A673 (cell line): ENCODE data around the gene ARHGAP26.
"Not testable (repeated sequence)": the region's sequence is repeated elsewhere in the genome, so short reads cannot be mapped to it uniquely, and the experiment has no call there.

Experiments used
- CTCF ChIP-seq: fragments of 300-800, 200-600 bp; sonication (generic); conservative IDR thresholded peaks from 2 replicates; pipeline ENCODE4 v1.5.1; 2017; ENCODE audit warnings: low read depth, mild to moderate bottlenecking, antibody characterized with exemption, low read length, moderate library complexity, mixed read lengths
- EZH2 ChIP-seq: fragments of 200-600 bp; sonication (generic); IDR thresholded peaks from 2 replicates; pipeline ENCODE4 v1.6.1; 2017; ENCODE audit warnings: borderline replicate concordance, low read depth, mild to moderate bottlenecking, mixed read lengths, antibody characterized with exemption, low read length; ENCODE audit not compliant: poor library complexity, severe bottlenecking

- not testable (repeated sequence) for TF ChIP-seq EZH2, CTCF
These were observed 318.5 kb downstream of the ARHGAP26 start for GRCh38 chr5:143088702-143089101.
